HepG2 (cell line): Measurements from ENCODE around the gene IGDCC3. TPM values are rescaled to one million over a fixed set of nuclear protein-coding genes. Genes with fewer than 3 reads are reported as not detected.

Experiments used
- ADNP ChIP-seq: sonication (generic); formaldehyde crosslinking; IDR thresholded peaks from 2 replicates; pipeline ENCODE4 v1.4.0; 2020; ENCODE audit warnings: missing genetic modification reagents
- BORCS8-MEF2B ChIP-seq: sonication (generic); formaldehyde crosslinking; IDR thresholded peaks from 2 replicates; pipeline ENCODE4 v1.8.0; 2022; ENCODE audit warnings: mild to moderate bottlenecking, missing genetic modification reagents
- MXD4 ChIP-seq: IDR thresholded peaks from 2 replicates; pipeline ENCODE4 v1.6.1; 2016; ENCODE audit warnings: mild to moderate bottlenecking, missing biosample characterization, missing genetic modification reagents
- NR3C1 ChIP-seq: sonication (generic); formaldehyde crosslinking; IDR thresholded peaks from 2 replicates; pipeline ENCODE4 v1.4.0; 2020; ENCODE audit warnings: missing genetic modification reagents
- ZBTB7A ChIP-seq: sonication (generic); formaldehyde crosslinking; IDR thresholded peaks from 2 replicates; pipeline ENCODE4 v1.8.0; 2022; ENCODE audit warnings: mild to moderate bottlenecking, missing genetic modification reagents
- ZFP36 ChIP-seq: fragments of 150-350 bp; IDR thresholded peaks from 2 replicates; pipeline ENCODE4 v1.6.1; 2018; ENCODE audit warnings: borderline replicate concordance, low read length, low read depth; ENCODE audit not compliant: partially characterized antibody
- ZNF383 ChIP-seq: sonication (generic); formaldehyde crosslinking; IDR thresholded peaks from 2 replicates; pipeline ENCODE4 v1.4.0; 2020; ENCODE audit warnings: missing genetic modification reagents, mild to moderate bottlenecking, borderline replicate concordance
- ZNF549 ChIP-seq: sonication (generic); formaldehyde crosslinking; IDR thresholded peaks from 2 replicates; pipeline ENCODE4 v1.5.0; 2020; ENCODE audit warnings: missing genetic modification reagents
- ZNF563 ChIP-seq: sonication (generic); formaldehyde crosslinking; IDR thresholded peaks from 2 replicates; pipeline ENCODE4 v1.8.0; 2022; ENCODE audit warnings: mild to moderate bottlenecking, moderate library complexity, missing genetic modification reagents
- ZNF570 ChIP-seq: sonication (generic); formaldehyde crosslinking; IDR thresholded peaks from 2 replicates; pipeline ENCODE4 v1.4.0; 2020; ENCODE audit warnings: mild to moderate bottlenecking, missing genetic modification reagents, borderline replicate concordance
- polyA plus RNA-seq, 8 experiments: library from polyadenylated mRNA; depleted of rRNA in 3 of 8; stranded (reverse) in 7 of 8; unstranded in 1 of 8; fragments of >200 nt; fragmentation: Illumina TruSeq in 4 of 8; extraction: Trizol in 4 of 8; gene quantifications; 2 replicates each; pipeline versions ENCODE4 v1.2.1 to v1.2.3, GENCODE V29; 2011 to 2016; ENCODE audit warnings: low read depth in 4 of 8, missing spikeins in 1 of 8, mixed read lengths in 1 of 8; ENCODE audit not compliant: insufficient read depth in 1 of 8
- total RNA-seq, 5 experiments: library from RNA; depleted of rRNA; stranded (reverse); fragments of >200 nt; fragmentation: Illumina TruSeq; extraction: Trizol; gene quantifications; 2 replicates each; pipeline ENCODE4 v1.2.3, GENCODE V29; 2016; ENCODE audit warnings: low read depth in 1 of 5
- TF ChIP-seq, protein P1 (sequence below): sonication (generic); formaldehyde crosslinking; IDR thresholded peaks from 2 replicates; pipeline ENCODE4 v1.4.0; 2020; ENCODE audit warnings: missing genetic modification reagents
- TF ChIP-seq, protein P2 (sequence below): sonication (generic); formaldehyde crosslinking; IDR thresholded peaks from 2 replicates; pipeline ENCODE4 v1.4.0; 2020; ENCODE audit warnings: missing genetic modification reagents
- TF ChIP-seq, protein P3 (sequence below): IDR thresholded peaks from 2 replicates; pipeline ENCODE4 v1.6.1; 2016
- TF ChIP-seq, protein P4 (sequence below): IDR thresholded peaks from 2 replicates; pipeline ENCODE4 v1.6.1; 2016; ENCODE audit warnings: low read depth, control low read depth

IGDCC3 gene
- total and polyA plus RNA-seq, 2 of the 13 experiments (the other 11 are each of a cell fraction or from before 2014, with no cell fraction given): 30.1 to 51.8 TPM

DNA sequence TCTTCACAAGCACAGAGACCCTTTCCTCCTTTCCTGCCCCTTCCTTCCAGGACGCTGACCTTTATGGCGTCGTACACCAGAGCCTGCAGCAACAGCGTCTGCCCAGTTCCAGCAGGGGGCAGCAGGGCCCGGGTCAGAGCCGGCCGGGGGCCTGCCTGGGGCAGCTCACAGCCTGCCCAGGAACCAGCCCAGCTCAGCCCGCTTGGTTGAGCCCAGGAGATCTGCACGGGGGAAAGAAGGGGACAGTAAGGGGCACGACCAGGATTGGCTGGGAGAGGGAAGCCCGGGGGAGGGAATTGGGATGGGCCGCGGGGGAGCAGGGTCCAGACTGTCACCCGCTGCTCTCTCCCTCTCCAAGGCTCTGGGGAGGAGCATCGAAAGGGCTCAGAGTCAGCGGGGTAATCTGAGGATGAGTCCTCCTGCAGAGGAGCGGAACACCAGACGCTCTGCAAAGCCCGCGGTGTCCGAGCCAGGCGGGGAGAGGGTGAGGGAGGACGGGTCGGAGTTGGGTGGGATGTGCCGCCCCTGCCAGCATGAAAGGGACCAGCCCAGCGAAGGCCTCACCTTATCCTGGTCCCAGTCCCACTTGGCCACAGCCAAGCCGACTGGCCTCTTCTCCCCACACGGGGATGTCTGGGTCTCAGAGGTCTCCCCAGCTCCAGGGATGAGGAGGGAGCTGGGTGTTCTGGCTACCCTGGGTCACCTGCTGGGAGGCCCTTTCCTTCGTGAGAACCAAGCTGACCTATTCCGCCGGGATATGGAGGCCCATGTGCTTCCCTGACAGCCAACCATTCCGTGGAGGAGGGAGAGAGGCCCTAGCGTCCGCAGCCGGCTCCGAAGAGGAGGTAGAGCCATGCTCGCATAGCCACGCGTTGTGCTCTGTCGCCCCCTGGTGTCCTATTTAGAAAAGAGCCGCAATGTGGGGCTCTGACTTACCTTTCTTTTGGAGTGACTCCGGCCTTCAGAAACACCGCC, 7.4 kb upstream of the IGDCC3 start (continued):
- TF ChIP-seq, protein P1, sequence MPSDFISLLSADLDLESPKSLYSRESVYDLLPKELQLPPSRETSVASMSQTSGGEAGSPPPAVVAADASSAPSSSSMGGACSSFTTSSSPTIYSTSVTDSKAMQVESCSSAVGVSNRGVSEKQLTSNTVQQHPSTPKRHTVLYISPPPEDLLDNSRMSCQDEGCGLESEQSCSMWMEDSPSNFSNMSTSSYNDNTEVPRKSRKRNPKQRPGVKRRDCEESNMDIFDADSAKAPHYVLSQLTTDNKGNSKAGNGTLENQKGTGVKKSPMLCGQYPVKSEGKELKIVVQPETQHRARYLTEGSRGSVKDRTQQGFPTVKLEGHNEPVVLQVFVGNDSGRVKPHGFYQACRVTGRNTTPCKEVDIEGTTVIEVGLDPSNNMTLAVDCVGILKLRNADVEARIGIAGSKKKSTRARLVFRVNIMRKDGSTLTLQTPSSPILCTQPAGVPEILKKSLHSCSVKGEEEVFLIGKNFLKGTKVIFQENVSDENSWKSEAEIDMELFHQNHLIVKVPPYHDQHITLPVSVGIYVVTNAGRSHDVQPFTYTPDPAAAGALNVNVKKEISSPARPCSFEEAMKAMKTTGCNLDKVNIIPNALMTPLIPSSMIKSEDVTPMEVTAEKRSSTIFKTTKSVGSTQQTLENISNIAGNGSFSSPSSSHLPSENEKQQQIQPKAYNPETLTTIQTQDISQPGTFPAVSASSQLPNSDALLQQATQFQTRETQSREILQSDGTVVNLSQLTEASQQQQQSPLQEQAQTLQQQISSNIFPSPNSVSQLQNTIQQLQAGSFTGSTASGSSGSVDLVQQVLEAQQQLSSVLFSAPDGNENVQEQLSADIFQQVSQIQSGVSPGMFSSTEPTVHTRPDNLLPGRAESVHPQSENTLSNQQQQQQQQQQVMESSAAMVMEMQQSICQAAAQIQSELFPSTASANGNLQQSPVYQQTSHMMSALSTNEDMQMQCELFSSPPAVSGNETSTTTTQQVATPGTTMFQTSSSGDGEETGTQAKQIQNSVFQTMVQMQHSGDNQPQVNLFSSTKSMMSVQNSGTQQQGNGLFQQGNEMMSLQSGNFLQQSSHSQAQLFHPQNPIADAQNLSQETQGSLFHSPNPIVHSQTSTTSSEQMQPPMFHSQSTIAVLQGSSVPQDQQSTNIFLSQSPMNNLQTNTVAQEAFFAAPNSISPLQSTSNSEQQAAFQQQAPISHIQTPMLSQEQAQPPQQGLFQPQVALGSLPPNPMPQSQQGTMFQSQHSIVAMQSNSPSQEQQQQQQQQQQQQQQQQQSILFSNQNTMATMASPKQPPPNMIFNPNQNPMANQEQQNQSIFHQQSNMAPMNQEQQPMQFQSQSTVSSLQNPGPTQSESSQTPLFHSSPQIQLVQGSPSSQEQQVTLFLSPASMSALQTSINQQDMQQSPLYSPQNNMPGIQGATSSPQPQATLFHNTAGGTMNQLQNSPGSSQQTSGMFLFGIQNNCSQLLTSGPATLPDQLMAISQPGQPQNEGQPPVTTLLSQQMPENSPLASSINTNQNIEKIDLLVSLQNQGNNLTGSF (CRISPR knock-in tag): peak; percentile 67; the same call in 1 of the 2 replicates
- TF ChIP-seq, protein P2, sequence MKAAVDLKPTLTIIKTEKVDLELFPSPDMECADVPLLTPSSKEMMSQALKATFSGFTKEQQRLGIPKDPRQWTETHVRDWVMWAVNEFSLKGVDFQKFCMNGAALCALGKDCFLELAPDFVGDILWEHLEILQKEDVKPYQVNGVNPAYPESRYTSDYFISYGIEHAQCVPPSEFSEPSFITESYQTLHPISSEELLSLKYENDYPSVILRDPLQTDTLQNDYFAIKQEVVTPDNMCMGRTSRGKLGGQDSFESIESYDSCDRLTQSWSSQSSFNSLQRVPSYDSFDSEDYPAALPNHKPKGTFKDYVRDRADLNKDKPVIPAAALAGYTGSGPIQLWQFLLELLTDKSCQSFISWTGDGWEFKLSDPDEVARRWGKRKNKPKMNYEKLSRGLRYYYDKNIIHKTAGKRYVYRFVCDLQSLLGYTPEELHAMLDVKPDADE (CRISPR knock-in tag): no peak
- TF ChIP-seq, protein P3, sequence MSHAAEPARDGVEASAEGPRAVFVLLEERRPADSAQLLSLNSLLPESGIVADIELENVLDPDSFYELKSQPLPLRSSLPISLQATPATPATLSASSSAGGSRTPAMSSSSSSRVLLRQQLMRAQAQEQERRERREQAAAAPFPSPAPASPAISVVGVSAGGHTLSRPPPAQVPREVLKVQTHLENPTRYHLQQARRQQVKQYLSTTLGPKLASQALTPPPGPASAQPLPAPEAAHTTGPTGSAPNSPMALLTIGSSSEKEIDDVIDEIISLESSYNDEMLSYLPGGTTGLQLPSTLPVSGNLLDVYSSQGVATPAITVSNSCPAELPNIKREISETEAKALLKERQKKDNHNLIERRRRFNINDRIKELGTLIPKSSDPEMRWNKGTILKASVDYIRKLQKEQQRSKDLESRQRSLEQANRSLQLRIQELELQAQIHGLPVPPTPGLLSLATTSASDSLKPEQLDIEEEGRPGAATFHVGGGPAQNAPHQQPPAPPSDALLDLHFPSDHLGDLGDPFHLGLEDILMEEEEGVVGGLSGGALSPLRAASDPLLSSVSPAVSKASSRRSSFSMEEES (CRISPR knock-in tag): no peak
- TF ChIP-seq, protein P4, sequence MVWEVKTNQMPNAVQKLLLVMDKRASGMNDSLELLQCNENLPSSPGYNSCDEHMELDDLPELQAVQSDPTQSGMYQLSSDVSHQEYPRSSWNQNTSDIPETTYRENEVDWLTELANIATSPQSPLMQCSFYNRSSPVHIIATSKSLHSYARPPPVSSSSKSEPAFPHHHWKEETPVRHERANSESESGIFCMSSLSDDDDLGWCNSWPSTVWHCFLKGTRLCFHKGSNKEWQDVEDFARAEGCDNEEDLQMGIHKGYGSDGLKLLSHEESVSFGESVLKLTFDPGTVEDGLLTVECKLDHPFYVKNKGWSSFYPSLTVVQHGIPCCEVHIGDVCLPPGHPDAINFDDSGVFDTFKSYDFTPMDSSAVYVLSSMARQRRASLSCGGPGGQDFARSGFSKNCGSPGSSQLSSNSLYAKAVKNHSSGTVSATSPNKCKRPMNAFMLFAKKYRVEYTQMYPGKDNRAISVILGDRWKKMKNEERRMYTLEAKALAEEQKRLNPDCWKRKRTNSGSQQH: no peak
- peak; percentile 91; the same call in 1 of the 2 replicates for TF ChIP-seq ZNF563
- peak; percentile 21; the same call in 1 of the 2 replicates for TF ChIP-seq BORCS8-MEF2B (CRISPR knock-in tag)
- peak; percentile 82 for TF ChIP-seq MXD4 (CRISPR knock-in tag)
- no peak for TF ChIP-seq ZNF570 (CRISPR knock-in tag)
- TF ChIP-seq ZBTB7A (CRISPR knock-in tag): 0 out of 2 replicates have a peak, but pooled peaks have one; percentile 36
- TF ChIP-seq NR3C1 (CRISPR knock-in tag): no peak
- no peak for TF ChIP-seq ZFP36
- no peak for TF ChIP-seq ADNP (CRISPR knock-in tag)
- peak; percentile 43; the same call in 1 of the 2 replicates for TF ChIP-seq ZNF383
- TF ChIP-seq ZNF549 (CRISPR knock-in tag): no peak
